Endothelial cell of umbilical vein (primary cell): ENCODE data around the gene ANKDD1A. TPM values are rescaled to one million over a fixed set of nuclear protein-coding genes. Genes with fewer than 3 reads are reported as not detected.

ENCODE experiments used
- BruUV-seq: library from RNA; stranded (reverse); fragments of 400-500 nt; replicated peaks from 2 replicates; lab custom pipeline; 2021; lab: Mats Ljungman, UMichigan
- CTCF ChIA-PET: fragments of 300-600, 350-600 bp; sonication (Branson Sonifier 250); formaldehyde crosslinking; loops from one replicate; lab custom pipeline; 2021; ENCODE audit warnings: antibody characterized with exemption, inconsistent platforms; lab: Charles Lee
- POLR2A ChIA-PET: fragments of 300-600, 350-600 bp; sonication (Branson Sonifier 250); formaldehyde crosslinking; loops from one replicate; lab custom pipeline; 2021; ENCODE audit warnings: antibody characterized with exemption, inconsistent platforms; lab: Charles Lee
- DNase-seq: peaks from one replicate; pipeline ENCODE4 v3.0.0-alpha.2; 2011; ENCODE audit warnings: low read depth, low spot score
- FAIRE-seq: peaks from 2 replicates; lab custom pipeline; 2011; peaks lifted over from hg19 to GRCh38; lab: Jason Lieb, UNC
- H2AFZ ChIP-seq: 2 replicates; pipeline ENCODE4 v1.6.0; 2012; ENCODE audit warnings: low read depth, low read length, control low read depth, inconsistent platforms
- H3K27ac ChIP-seq: 2 replicates; pipeline ENCODE4 v1.5.1; 2011; ENCODE audit warnings: low read depth, mild to moderate bottlenecking, control low read depth, low read length, moderate library complexity; ENCODE audit not compliant: insufficient read depth
- H3K27me3 ChIP-seq, 2 experiments: 2 replicates each; pipeline versions ENCODE4 v1.6.0 to v1.6.1; 2011; ENCODE audit warnings: low read length in 2 of 2, mixed read lengths in 1 of 2; ENCODE audit not compliant: control insufficient read depth in 2 of 2, insufficient read depth in 2 of 2
- H3K36me3 ChIP-seq, 2 experiments: 2 replicates in 1 of 2; 3 replicates in 1 of 2; pipeline ENCODE4 v1.5.1; 2011; ENCODE audit warnings: low read length in 2 of 2, mild to moderate bottlenecking in 1 of 2, moderate library complexity in 1 of 2; ENCODE audit not compliant: control insufficient read depth in 2 of 2, insufficient read depth in 2 of 2; ENCODE audit errors: extremely low read depth in 1 of 2
- H3K4me1 ChIP-seq: 3 replicates; pipeline ENCODE4 v1.5.1; 2011; ENCODE audit warnings: mild to moderate bottlenecking, low read length; ENCODE audit not compliant: control insufficient read depth, insufficient read depth; ENCODE audit errors: extremely low read depth
- H3K4me2 ChIP-seq: 2 replicates; pipeline ENCODE4 v1.6.1; 2011; ENCODE audit warnings: low read length, control low read depth, mixed read lengths; ENCODE audit not compliant: insufficient read depth
- H3K4me3 ChIP-seq, 3 experiments: fragments of 200-600 bp in 1 of 3; sonication (generic), shearing (Covaris generic) in 1 of 3; replicated peaks in 1 of 3; 2 replicates each; pipeline ENCODE4 v1.5.1; 2011 to 2016; ENCODE audit warnings: control low read depth in 3 of 3, low read length in 3 of 3, mild to moderate bottlenecking in 2 of 3, inconsistent platforms in 1 of 3, low read depth in 1 of 3, moderate library complexity in 1 of 3; ENCODE audit not compliant: insufficient read depth in 1 of 3
- H3K79me2 ChIP-seq: 2 replicates; pipeline ENCODE4 v1.6.0; 2012; ENCODE audit warnings: low read length, inconsistent platforms; ENCODE audit not compliant: control insufficient read depth, insufficient read depth
- H3K9ac ChIP-seq: replicated peaks from 2 replicates; pipeline ENCODE3; 2011; ENCODE audit warnings: low read length, control low read depth; ENCODE audit not compliant: insufficient read depth; ENCODE audit errors: extremely low read depth
- H3K9me1 ChIP-seq: replicated peaks from 3 replicates; pipeline ENCODE4 v1.6.0; 2011; ENCODE audit warnings: mild to moderate bottlenecking, low read length; ENCODE audit not compliant: control insufficient read depth, insufficient read depth; ENCODE audit errors: extremely low read depth
- H3K9me3 ChIP-seq: replicated peaks from 2 replicates; pipeline ENCODE4 v1.5.1; 2012; ENCODE audit warnings: low read length, inconsistent platforms; ENCODE audit not compliant: control insufficient read depth, insufficient read depth
- H4K20me1 ChIP-seq: replicated peaks from 2 replicates; pipeline ENCODE3; 2011; ENCODE audit warnings: mild to moderate bottlenecking, low read length; ENCODE audit not compliant: control insufficient read depth, insufficient read depth; ENCODE audit errors: extremely low read depth
- CTCF ChIP-seq, 2 donors: IDR thresholded peaks; 1 replicate in 1 of 2; 2 replicates in 1 of 2; pipeline ENCODE4 v1.5.1; 2011; ENCODE audit warnings: low read length in 2 of 2, mild to moderate bottlenecking in 2 of 2, moderate library complexity in 2 of 2, control low read depth in 1 of 2, inconsistent platforms in 1 of 2, low read depth in 1 of 2; ENCODE audit not compliant: insufficient read depth in 1 of 2; ENCODE audit errors: extremely low read depth in 1 of 2
- EZH2 ChIP-seq: IDR thresholded peaks from 2 replicates; pipeline ENCODE4 v1.6.1; 2012; ENCODE audit warnings: borderline replicate concordance, low read depth, mild to moderate bottlenecking, moderate library complexity, low read length, inconsistent platforms; ENCODE audit not compliant: severe bottlenecking
- FOS ChIP-seq: IDR thresholded peaks from 2 replicates; pipeline ENCODE4 v1.6.1; 2011; ENCODE audit warnings: mild to moderate bottlenecking, low read length, moderate library complexity, borderline replicate concordance; ENCODE audit not compliant: insufficient read depth
- GATA2 ChIP-seq: IDR thresholded peaks from 2 replicates; pipeline ENCODE4 v1.7.0; 2011; ENCODE audit warnings: low read depth, mild to moderate bottlenecking, moderate library complexity, mixed read lengths, low read length; ENCODE audit not compliant: insufficient read length, insufficient read depth
- JUN ChIP-seq: IDR thresholded peaks from 2 replicates; pipeline ENCODE4 v1.6.1; 2011; ENCODE audit warnings: borderline replicate concordance, low read depth; ENCODE audit not compliant: insufficient read length, insufficient read depth
- MYC ChIP-seq: IDR thresholded peaks from one replicate; pipeline ENCODE4 v1.6.1; 2011; ENCODE audit warnings: mild to moderate bottlenecking, low read depth, low read length
- POLR2A ChIP-seq: IDR thresholded peaks from 2 replicates; pipeline ENCODE4 v1.6.1; 2012; ENCODE audit warnings: low read depth, mild to moderate bottlenecking, control low read depth, low read length
- POLR2AphosphoS5 ChIP-seq: IDR thresholded peaks from 2 replicates; pipeline ENCODE4 v1.6.1; 2012; ENCODE audit warnings: low read depth, mild to moderate bottlenecking, control low read depth, low read length, moderate library complexity; ENCODE audit not compliant: insufficient read depth
- dilution Hi-C: fragments of 300-500 bp; cut with MboI; formaldehyde crosslinking; loops from one replicate; pipeline ENCODE4 v1.15.0; 2019; ENCODE audit warnings: low sequenced_read_pairs; ENCODE audit not compliant: extremely low pct_ligation_motif_present
- intact Hi-C: fragments of 100-400 bp; cut with micrococcal nuclease; formaldehyde crosslinking; loops from one replicate; pipeline ENCODE4 v1.10.0; 2022
- polyA plus RNA-seq, 4 experiments: library from polyadenylated mRNA; depleted of rRNA in 3 of 4; stranded (reverse) in 3 of 4; unstranded in 1 of 4; fragments of >200 nt; gene quantifications; 2 replicates each; pipeline versions ENCODE4 v1.2.1 to v1.2.3, GENCODE V29; 2011 to 2012; ENCODE audit warnings: missing spikeins in 1 of 4
- total RNA-seq: library from RNA; stranded (reverse); gene quantifications from 2 replicates; pipeline ENCODE4 v1.2.3, GENCODE V29; 2021

The ANKDD1A gene
- total and polyA plus RNA-seq, 2 donors (not counting 3 experiments of a cell fraction or from before 2014, with no cell fraction given): 2.0 to 2.4 TPM

- Histone ChIP-seq H2AFZ (no peak overlapping the region), H3K27ac (no peak overlapping the region), H3K9me1 (no peaks in the 10 kb centered on the region), H3K4me2 (no peak overlapping the region), H3K79me2 (no peaks in the 10 kb centered on the region), H3K27me3 (no peaks in the 10 kb centered on the region), H3K9ac (no peak overlapping the region), H3K9me3 (no peaks in the 10 kb centered on the region), H3K36me3 (no peaks in the 10 kb centered on the region), H3K4me3 (no peak overlapping the region), H4K20me1 (no peaks in the 10 kb centered on the region), H3K4me1 (no peaks in the 10 kb centered on the region)
- DNase-seq (no peak), FAIRE-seq (no peak)
- POLR2A ChIA-PET: no interaction called here
- intact Hi-C loops: no loop called here
- CTCF ChIA-PET: interaction anchor here (0.9 to 1.1 kb wide), 2 partner anchors 8 to 133 kb away, joined by 3 read pairs; no protein-coding TSS in a partner anchor
- no TSS peak for BruUV-seq
- dilution Hi-C loops: no loop called here
- no peak for TF ChIP-seq JUN
- no peak for TF ChIP-seq CTCF (IDR thresholded peaks at IDR 0.05; ENCODE audit: extremely low read depth in 1 of 2, insufficient read depth in 1 of 2, low read depth in 1 of 2, low read length in 2 of 2)
- TF ChIP-seq EZH2: no peak
- no peak for TF ChIP-seq POLR2A
- TF ChIP-seq FOS: no peak
- TF ChIP-seq GATA2: no peak
- TF ChIP-seq MYC: no peak
- no peak for TF ChIP-seq POLR2AphosphoS5
These were observed 32.0 kb downstream of the ANKDD1A start for GRCh38 chr15:64943512-64944225.
